SK-N-SH (cell line): ENCODE results near the gene EEIG1. TPM values are rescaled to one million over a fixed set of nuclear protein-coding genes. Genes with fewer than 3 reads are reported as not detected.

Experiments used
- CTCF ChIA-PET: fragments of 300-600, 350-600 bp; formaldehyde crosslinking; extraction: SDS; loops from one replicate; lab custom pipeline; 2021; lab: Yijun Ruan, JAX
- POLR2A ChIA-PET: fragments of 350-600 bp; sonication (Branson Sonifier 250); formaldehyde crosslinking; extraction: SDS; loops from one replicate; lab custom pipeline; 2020; ENCODE audit warnings: antibody characterized with exemption, inconsistent platforms; lab: Yijun Ruan, JAX
- DNase-seq: peaks from one replicate; pipeline ENCODE4 v3.0.0; 2012
- H2AFZ ChIP-seq: fragments of 200-600 bp; sonication (generic); 2 replicates; pipeline ENCODE4 v1.8.1; 2016; ENCODE audit warnings: antibody characterized with exemption, mild to moderate bottlenecking, low read depth
- H3F3A ChIP-seq: fragments of 200-600 bp; sonication (generic); replicated peaks from 2 replicates; pipeline ENCODE3; 2016; ENCODE audit warnings: antibody characterized with exemption, mild to moderate bottlenecking; ENCODE audit not compliant: insufficient read depth
- H3K27ac ChIP-seq, 2 experiments: fragments of 200-500 bp in 1 of 2; fragments of 200-600 bp in 1 of 2; sonication (Bioruptor generic) in 1 of 2; sonication (generic), shearing (Covaris generic) in 1 of 2; 2 replicates each; pipeline versions ENCODE4 v1.5.1 to v1.6.1; 2014 to 2016; ENCODE audit warnings: low read depth in 2 of 2, inconsistent platforms in 1 of 2, low read length in 1 of 2, mild to moderate bottlenecking in 1 of 2, mixed read lengths in 1 of 2
- H3K27me3 ChIP-seq: fragments of 200-600 bp; sonication (generic), shearing (Covaris generic); 2 replicates; pipeline ENCODE4 v1.6.1; 2016; ENCODE audit warnings: mixed run types; ENCODE audit not compliant: insufficient read depth
- H3K36me3 ChIP-seq, 2 experiments: fragments of 200-500 bp in 1 of 2; fragments of 200-600 bp in 1 of 2; sonication (Bioruptor generic) in 1 of 2; sonication (generic) in 1 of 2; replicated peaks in 1 of 2; 2 replicates each; pipeline versions ENCODE3 to v1.5.1; 2014 to 2016; ENCODE audit warnings: low read length in 1 of 2, mild to moderate bottlenecking in 1 of 2; ENCODE audit not compliant: insufficient read depth in 2 of 2, control insufficient read depth in 1 of 2
- H3K4me1 ChIP-seq, 2 experiments: fragments of 200-500 bp in 1 of 2; fragments of 200-600 bp in 1 of 2; sonication (Bioruptor generic) in 1 of 2; sonication (generic), shearing (Covaris generic) in 1 of 2; 2 replicates each; pipeline versions ENCODE4 v1.5.1 to v1.6.1; 2014 to 2016; ENCODE audit warnings: low read depth in 1 of 2, low read length in 1 of 2, mixed run types in 1 of 2; ENCODE audit not compliant: insufficient read depth in 2 of 2, control insufficient read depth in 1 of 2
- H3K4me2 ChIP-seq: fragments of 200-600 bp; sonication (generic), shearing (Covaris generic); 2 replicates; pipeline ENCODE4 v1.6.1; 2017; ENCODE audit warnings: mixed run types
- H3K4me3 ChIP-seq, 2 experiments: fragments of 200-500 bp in 1 of 2; fragments of 200-600 bp in 1 of 2; sonication (Bioruptor generic) in 1 of 2; sonication (generic), shearing (Covaris generic) in 1 of 2; 2 replicates each; pipeline versions ENCODE4 v1.5.1 to v1.8.1; 2014 to 2016; ENCODE audit warnings: low read depth in 2 of 2, inconsistent platforms in 1 of 2, low read length in 1 of 2, mild to moderate bottlenecking in 1 of 2, mixed read lengths in 1 of 2, moderate library complexity in 1 of 2
- H3K79me2 ChIP-seq: fragments of 200-600 bp; sonication (generic); 2 replicates; pipeline ENCODE4 v1.8.1; 2017; ENCODE audit warnings: mild to moderate bottlenecking; ENCODE audit not compliant: insufficient read depth
- H3K9ac ChIP-seq: fragments of 200-600 bp; sonication (generic); 2 replicates; pipeline ENCODE4 v1.6.1; 2017; ENCODE audit warnings: mixed run types
- H3K9me2 ChIP-seq: fragments of 200-600 bp; sonication (generic); 2 replicates; pipeline ENCODE4 v1.6.1; 2017; ENCODE audit warnings: mixed run types
- H3K9me3 ChIP-seq: fragments of 200-600 bp; sonication (generic); 2 replicates; pipeline ENCODE4 v1.6.1; 2017; ENCODE audit warnings: mixed run types, mild to moderate bottlenecking, moderate library complexity
- H4K20me1 ChIP-seq: fragments of 200-600 bp; sonication (generic); 2 replicates; pipeline ENCODE4 v1.6.1; 2017; ENCODE audit warnings: mild to moderate bottlenecking, mixed run types; ENCODE audit not compliant: insufficient read depth
- ELF1 ChIP-seq: IDR thresholded peaks from 2 replicates; pipeline ENCODE4 v1.4.0; 2012
- EZH2phosphoT487 ChIP-seq: fragments of 200-600 bp; sonication (generic); IDR thresholded peaks from 2 replicates; pipeline ENCODE4 v1.6.1; 2017; ENCODE audit warnings: low read depth, mixed run types, mild to moderate bottlenecking, antibody characterized with exemption, moderate library complexity, borderline replicate concordance
- FOSL2 ChIP-seq: IDR thresholded peaks from 2 replicates; pipeline ENCODE4 v1.4.0; 2012; ENCODE audit warnings: low read depth, mild to moderate bottlenecking, moderate library complexity, borderline replicate concordance
- FOXJ3 ChIP-seq: sonication (generic); formaldehyde crosslinking; IDR thresholded peaks from 2 replicates; pipeline ENCODE4 v1.5.1; 2020; ENCODE audit warnings: mild to moderate bottlenecking, missing genetic modification reagents
- FOXM1 ChIP-seq: IDR thresholded peaks from 2 replicates; pipeline ENCODE4 v1.4.0; 2012; ENCODE audit warnings: low read depth, mild to moderate bottlenecking
- GABPA ChIP-seq: IDR thresholded peaks from 2 replicates; pipeline ENCODE4 v1.4.0; 2012; ENCODE audit warnings: low read depth, mild to moderate bottlenecking
- JUND ChIP-seq: IDR thresholded peaks from 2 replicates; pipeline ENCODE4 v1.4.0; 2012
- NFIC ChIP-seq: IDR thresholded peaks from 2 replicates; pipeline ENCODE4 v1.4.0; 2012; ENCODE audit warnings: borderline replicate concordance
- POLR2AphosphoS5 ChIP-seq: IDR thresholded peaks from 2 replicates; pipeline ENCODE4 v1.6.1; 2012; ENCODE audit warnings: low read depth, low read length
- RAD21 ChIP-seq: IDR thresholded peaks from 2 replicates; pipeline ENCODE4 v1.6.1; 2012; ENCODE audit warnings: mild to moderate bottlenecking, low read length
- RFX5 ChIP-seq: IDR thresholded peaks from 2 replicates; pipeline ENCODE4 v1.6.1; 2012; ENCODE audit warnings: mild to moderate bottlenecking, improper control_type of control experiment, low read length
- SIN3A ChIP-seq: IDR thresholded peaks from 2 replicates; pipeline ENCODE4 v1.6.1; 2012; ENCODE audit warnings: low read depth, mild to moderate bottlenecking, low read length, moderate library complexity, borderline replicate concordance
- SMC3 ChIP-seq: IDR thresholded peaks from 2 replicates; pipeline ENCODE4 v1.6.1; 2012; ENCODE audit warnings: low read depth, low read length, improper control_type of control experiment
- TAF1 ChIP-seq: IDR thresholded peaks from 2 replicates; pipeline ENCODE4 v1.6.1; 2012; ENCODE audit warnings: low read depth, mild to moderate bottlenecking, low read length, moderate library complexity, borderline replicate concordance
- TCF12 ChIP-seq: IDR thresholded peaks from 2 replicates; pipeline ENCODE4 v1.4.0; 2012
- YY1 ChIP-seq: IDR thresholded peaks from 2 replicates; pipeline ENCODE4 v1.4.0; 2012; ENCODE audit warnings: low read depth, mild to moderate bottlenecking
- WGBS: methylation state at CpG from one replicate; pipeline ENCODE4 v1.1.6; 2017; ENCODE audit warnings: low lambda C conversion rate; 5-methylcytosine and 5-hydroxymethylcytosine counted together
- polyA plus RNA-seq, 3 experiments: library from polyadenylated mRNA; depleted of rRNA; stranded (reverse); fragments of >200 nt; gene quantifications; 2 replicates each; pipeline ENCODE4 v1.2.3, GENCODE V29; 2012
- TF ChIP-seq, protein P1 (sequence below): fragments of 200-600 bp; sonication (generic); IDR thresholded peaks from 2 replicates; pipeline ENCODE4 v1.6.1; 2017; ENCODE audit warnings: antibody characterized with exemption, mild to moderate bottlenecking, moderate library complexity
- TF ChIP-seq, protein P2 (sequence below): fragments of 150-350 bp; IDR thresholded peaks from 2 replicates; pipeline ENCODE4 v1.6.1; 2016; ENCODE audit warnings: mild to moderate bottlenecking, low read depth, low read length
- TF ChIP-seq, protein P3 (sequence below): IDR thresholded peaks from 2 replicates; pipeline ENCODE4 v1.4.0; 2012; ENCODE audit warnings: low read depth, borderline replicate concordance

The EEIG1 gene
- polyA plus RNA-seq, 1 of the 3 experiments (the other 2 are of a cell fraction): 26.2 TPM

- 89% methylated on average over 4 of the region's 11 CpGs for WGBS
- Histone ChIP-seq H3K9me2 (no peaks in the 10 kb centered on the region), H4K20me1 (no peaks in the 10 kb centered on the region), H3K79me2 (no peaks in the 10 kb centered on the region), H3K4me2 (no peak overlapping the region), H3K4me3 (no peak overlapping the region), H2AFZ (no peak overlapping the region), H3K27me3 (no peaks in the 10 kb centered on the region), H3K9ac (no peak overlapping the region), H3F3A (no peaks in the 10 kb centered on the region), H3K36me3 (no peaks in the 10 kb centered on the region), H3K27ac (peak overlapping the region in 1 of 2 experiments; percentile 14; a peak in 1 of 4 replicates), H3K9me3 (no peaks in the 10 kb centered on the region), H3K4me1 (peaks cover 3 to 10% of the 10 kb centered on the region in 2 experiments; a peak in 2 of 4 replicates)
- ChIA-PET CTCF (interaction anchor here (0.6 to 3.6 kb wide), 12 partner anchors 8 to 707 kb away, joined by 3 to 24 read pairs (median 5); partner anchors contain the start of gene EEIG1), POLR2A (interaction anchor here (0.6 kb wide), 1 partner anchor 278 kb away, joined by 3 read pairs; no protein-coding TSS in a partner anchor)
- TF ChIP-seq SMC3 (no peak), TAF1 (no peak), ELF1 (no peak), EZH2phosphoT487 (no peak), FOXJ3 (CRISPR knock-in tag) (no peak), RFX5 (no peak), POLR2AphosphoS5 (no peak), GABPA (no peak), NFIC (no peak), TCF12 (no peak), SIN3A (no peak)
- TF ChIP-seq, protein P1, sequence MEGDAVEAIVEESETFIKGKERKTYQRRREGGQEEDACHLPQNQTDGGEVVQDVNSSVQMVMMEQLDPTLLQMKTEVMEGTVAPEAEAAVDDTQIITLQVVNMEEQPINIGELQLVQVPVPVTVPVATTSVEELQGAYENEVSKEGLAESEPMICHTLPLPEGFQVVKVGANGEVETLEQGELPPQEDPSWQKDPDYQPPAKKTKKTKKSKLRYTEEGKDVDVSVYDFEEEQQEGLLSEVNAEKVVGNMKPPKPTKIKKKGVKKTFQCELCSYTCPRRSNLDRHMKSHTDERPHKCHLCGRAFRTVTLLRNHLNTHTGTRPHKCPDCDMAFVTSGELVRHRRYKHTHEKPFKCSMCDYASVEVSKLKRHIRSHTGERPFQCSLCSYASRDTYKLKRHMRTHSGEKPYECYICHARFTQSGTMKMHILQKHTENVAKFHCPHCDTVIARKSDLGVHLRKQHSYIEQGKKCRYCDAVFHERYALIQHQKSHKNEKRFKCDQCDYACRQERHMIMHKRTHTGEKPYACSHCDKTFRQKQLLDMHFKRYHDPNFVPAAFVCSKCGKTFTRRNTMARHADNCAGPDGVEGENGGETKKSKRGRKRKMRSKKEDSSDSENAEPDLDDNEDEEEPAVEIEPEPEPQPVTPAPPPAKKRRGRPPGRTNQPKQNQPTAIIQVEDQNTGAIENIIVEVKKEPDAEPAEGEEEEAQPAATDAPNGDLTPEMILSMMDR: no peak
- TF ChIP-seq, protein P2, sequence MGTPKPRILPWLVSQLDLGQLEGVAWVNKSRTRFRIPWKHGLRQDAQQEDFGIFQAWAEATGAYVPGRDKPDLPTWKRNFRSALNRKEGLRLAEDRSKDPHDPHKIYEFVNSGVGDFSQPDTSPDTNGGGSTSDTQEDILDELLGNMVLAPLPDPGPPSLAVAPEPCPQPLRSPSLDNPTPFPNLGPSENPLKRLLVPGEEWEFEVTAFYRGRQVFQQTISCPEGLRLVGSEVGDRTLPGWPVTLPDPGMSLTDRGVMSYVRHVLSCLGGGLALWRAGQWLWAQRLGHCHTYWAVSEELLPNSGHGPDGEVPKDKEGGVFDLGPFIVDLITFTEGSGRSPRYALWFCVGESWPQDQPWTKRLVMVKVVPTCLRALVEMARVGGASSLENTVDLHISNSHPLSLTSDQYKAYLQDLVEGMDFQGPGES: no peak
- peak; percentile 39 for DNase-seq
Observed at GRCh38 chr9:128026773-128027541, 46.2 kb upstream of the EEIG1 start.

DNA sequence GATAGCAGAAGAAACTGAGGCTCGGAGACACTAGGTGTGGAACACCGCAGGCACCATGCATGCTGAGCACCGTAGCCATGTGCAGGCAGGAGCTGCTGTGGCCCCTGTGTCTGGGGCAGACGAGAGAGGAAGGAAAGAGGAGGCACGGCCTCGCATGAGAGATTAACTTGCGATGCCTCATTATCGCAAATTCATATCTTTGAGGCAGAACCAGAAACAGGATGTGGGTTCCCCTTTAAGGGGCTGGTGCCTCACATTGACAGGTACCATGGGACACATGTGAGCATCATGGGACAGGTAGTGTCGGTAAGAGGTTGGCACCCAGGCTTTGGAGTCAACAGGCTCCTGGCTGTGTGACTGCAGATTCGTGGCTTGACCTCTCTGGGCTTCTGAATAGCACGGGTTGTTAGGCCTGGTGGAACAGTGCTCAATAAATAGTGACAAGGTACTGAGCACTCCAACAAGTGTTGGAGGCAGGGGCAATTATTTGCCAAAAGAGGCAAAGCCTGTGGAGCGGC lies 45.5 kb upstream of the EEIG1 start:
- Histone ChIP-seq H3K9me2 (no peaks in the 10 kb centered on the region), H3K9me3 (no peaks in the 10 kb centered on the region), H3K4me1 (peaks cover 3 to 10% of the 10 kb centered on the region in 2 experiments; a peak in 2 of 4 replicates), H2AFZ (no peak overlapping the region), H3K4me2 (no peak overlapping the region), H3K27ac (peak overlapping the region in 1 of 2 experiments; percentile 14; a peak in 1 of 4 replicates), H3K36me3 (no peaks in the 10 kb centered on the region), H3K9ac (no peak overlapping the region), H3K79me2 (no peaks in the 10 kb centered on the region), H3K4me3 (no peak overlapping the region), H4K20me1 (no peaks in the 10 kb centered on the region), H3F3A (no peaks in the 10 kb centered on the region), H3K27me3 (no peaks in the 10 kb centered on the region)
- CTCF ChIA-PET: interaction anchor here (0.7 to 3.6 kb wide), 10 partner anchors 9 to 85 kb away, joined by 3 to 24 read pairs (median 6); partner anchors contain the start of gene EEIG1
- POLR2A ChIA-PET: no interaction called here
- 93% methylated on average over 11 of the region's 12 CpGs for WGBS
- no peak for DNase-seq
- TF ChIP-seq RFX5 (no peak), TCF12 (no peak), SMC3 (no peak), RAD21 (no peak), FOXM1 (no peak), YY1 (no peak), JUND (no peak), EZH2phosphoT487 (no peak), FOSL2 (no peak), FOXJ3 (CRISPR knock-in tag) (no peak)
- TF ChIP-seq, protein P3, sequence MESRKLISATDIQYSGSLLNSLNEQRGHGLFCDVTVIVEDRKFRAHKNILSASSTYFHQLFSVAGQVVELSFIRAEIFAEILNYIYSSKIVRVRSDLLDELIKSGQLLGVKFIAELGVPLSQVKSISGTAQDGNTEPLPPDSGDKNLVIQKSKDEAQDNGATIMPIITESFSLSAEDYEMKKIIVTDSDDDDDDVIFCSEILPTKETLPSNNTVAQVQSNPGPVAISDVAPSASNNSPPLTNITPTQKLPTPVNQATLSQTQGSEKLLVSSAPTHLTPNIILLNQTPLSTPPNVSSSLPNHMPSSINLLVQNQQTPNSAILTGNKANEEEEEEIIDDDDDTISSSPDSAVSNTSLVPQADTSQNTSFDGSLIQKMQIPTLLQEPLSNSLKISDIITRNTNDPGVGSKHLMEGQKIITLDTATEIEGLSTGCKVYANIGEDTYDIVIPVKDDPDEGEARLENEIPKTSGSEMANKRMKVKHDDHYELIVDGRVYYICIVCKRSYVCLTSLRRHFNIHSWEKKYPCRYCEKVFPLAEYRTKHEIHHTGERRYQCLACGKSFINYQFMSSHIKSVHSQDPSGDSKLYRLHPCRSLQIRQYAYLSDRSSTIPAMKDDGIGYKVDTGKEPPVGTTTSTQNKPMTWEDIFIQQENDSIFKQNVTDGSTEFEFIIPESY: no peak
- TF ChIP-seq, protein P1: no peak
